ENCODE data around the gene LRCH1.

Gene LRCH1

DNA sequence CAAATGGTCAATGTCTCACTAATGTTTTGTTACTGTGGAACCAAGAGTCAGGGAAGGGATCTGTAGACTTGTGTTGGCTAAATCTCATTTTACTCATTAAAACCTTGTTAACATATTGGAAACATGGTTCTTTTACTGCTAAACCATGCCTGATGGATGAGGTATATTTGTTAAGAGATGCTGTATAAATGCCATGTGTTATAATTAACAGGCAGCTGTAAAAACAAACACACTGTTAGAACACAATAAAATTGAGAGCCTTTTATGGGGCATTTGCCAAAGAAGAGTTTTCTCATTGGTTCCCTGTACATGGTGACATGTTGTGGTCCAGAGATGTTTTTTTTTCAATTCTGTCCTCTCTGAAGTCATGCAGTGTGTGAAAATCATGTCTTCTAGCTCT lies 122.0 kb downstream of the LRCH1 start:
- TF ChIP-seq POLR2AphosphoS5 (IDR thresholded peaks at IDR 0.05; ENCODE audit: low read depth): no peak
- TF ChIP-seq, protein P1, sequence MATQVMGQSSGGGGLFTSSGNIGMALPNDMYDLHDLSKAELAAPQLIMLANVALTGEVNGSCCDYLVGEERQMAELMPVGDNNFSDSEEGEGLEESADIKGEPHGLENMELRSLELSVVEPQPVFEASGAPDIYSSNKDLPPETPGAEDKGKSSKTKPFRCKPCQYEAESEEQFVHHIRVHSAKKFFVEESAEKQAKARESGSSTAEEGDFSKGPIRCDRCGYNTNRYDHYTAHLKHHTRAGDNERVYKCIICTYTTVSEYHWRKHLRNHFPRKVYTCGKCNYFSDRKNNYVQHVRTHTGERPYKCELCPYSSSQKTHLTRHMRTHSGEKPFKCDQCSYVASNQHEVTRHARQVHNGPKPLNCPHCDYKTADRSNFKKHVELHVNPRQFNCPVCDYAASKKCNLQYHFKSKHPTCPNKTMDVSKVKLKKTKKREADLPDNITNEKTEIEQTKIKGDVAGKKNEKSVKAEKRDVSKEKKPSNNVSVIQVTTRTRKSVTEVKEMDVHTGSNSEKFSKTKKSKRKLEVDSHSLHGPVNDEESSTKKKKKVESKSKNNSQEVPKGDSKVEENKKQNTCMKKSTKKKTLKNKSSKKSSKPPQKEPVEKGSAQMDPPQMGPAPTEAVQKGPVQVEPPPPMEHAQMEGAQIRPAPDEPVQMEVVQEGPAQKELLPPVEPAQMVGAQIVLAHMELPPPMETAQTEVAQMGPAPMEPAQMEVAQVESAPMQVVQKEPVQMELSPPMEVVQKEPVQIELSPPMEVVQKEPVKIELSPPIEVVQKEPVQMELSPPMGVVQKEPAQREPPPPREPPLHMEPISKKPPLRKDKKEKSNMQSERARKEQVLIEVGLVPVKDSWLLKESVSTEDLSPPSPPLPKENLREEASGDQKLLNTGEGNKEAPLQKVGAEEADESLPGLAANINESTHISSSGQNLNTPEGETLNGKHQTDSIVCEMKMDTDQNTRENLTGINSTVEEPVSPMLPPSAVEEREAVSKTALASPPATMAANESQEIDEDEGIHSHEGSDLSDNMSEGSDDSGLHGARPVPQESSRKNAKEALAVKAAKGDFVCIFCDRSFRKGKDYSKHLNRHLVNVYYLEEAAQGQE (IDR thresholded peaks at IDR 0.05; ENCODE audit: insufficient replicate concordance, low read depth): no peak
- TF ChIP-seq SPI1 (IDR thresholded peaks at IDR 0.05; ENCODE audit: borderline replicate concordance, low read depth): no peak
- TF ChIP-seq GABPA (IDR thresholded peaks at IDR 0.05; ENCODE audit: low read depth): no peak
- TF ChIP-seq, protein P2, sequence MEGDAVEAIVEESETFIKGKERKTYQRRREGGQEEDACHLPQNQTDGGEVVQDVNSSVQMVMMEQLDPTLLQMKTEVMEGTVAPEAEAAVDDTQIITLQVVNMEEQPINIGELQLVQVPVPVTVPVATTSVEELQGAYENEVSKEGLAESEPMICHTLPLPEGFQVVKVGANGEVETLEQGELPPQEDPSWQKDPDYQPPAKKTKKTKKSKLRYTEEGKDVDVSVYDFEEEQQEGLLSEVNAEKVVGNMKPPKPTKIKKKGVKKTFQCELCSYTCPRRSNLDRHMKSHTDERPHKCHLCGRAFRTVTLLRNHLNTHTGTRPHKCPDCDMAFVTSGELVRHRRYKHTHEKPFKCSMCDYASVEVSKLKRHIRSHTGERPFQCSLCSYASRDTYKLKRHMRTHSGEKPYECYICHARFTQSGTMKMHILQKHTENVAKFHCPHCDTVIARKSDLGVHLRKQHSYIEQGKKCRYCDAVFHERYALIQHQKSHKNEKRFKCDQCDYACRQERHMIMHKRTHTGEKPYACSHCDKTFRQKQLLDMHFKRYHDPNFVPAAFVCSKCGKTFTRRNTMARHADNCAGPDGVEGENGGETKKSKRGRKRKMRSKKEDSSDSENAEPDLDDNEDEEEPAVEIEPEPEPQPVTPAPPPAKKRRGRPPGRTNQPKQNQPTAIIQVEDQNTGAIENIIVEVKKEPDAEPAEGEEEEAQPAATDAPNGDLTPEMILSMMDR (IDR thresholded peaks at IDR 0.05; ENCODE audit: insufficient read depth, low read length): no peak
- DNase-seq (ENCODE audit: low read depth in 1 of 2, low spot score in 1 of 2): no peak
- no peak overlapping the region for H3K4me3 ChIP-seq (replicated peaks; ENCODE audit: insufficient read depth, low read length)
- no peak overlapping the region for H3K27ac ChIP-seq (replicated peaks)
- no peaks in the 10 kb centered on the region for H3K27me3 ChIP-seq (ENCODE audit: insufficient read depth, poor library complexity, severe bottlenecking)

DNA sequence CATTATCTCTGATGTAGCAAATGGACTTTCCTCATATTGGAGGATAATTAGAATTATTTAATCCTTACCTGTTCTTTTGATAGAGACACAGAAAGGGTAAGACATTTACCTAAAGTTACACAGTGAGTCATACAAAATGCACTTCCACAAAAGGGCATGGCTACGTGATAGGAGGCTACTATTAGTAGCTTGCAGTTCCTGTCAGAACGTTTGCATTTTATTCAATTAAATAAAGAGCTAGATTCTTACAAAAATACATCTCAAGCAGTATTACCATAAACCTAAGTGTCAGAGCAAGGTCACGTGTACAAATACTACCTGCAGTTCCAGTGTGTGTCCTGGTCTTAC lies 123.4 kb downstream of the LRCH1 start:
- no peak overlapping the region for H3K4me3 ChIP-seq (replicated peaks; ENCODE audit: insufficient read depth, low read length)
- TF ChIP-seq, protein P1 (IDR thresholded peaks at IDR 0.05; ENCODE audit: insufficient replicate concordance, low read depth): no peak
- no peaks in the 10 kb centered on the region for H3K27me3 ChIP-seq (ENCODE audit: insufficient read depth, poor library complexity, severe bottlenecking)
- no peak overlapping the region for H3K27ac ChIP-seq (replicated peaks)
- DNase-seq (ENCODE audit: low read depth in 1 of 2, low spot score in 1 of 2): no peak

DNA sequence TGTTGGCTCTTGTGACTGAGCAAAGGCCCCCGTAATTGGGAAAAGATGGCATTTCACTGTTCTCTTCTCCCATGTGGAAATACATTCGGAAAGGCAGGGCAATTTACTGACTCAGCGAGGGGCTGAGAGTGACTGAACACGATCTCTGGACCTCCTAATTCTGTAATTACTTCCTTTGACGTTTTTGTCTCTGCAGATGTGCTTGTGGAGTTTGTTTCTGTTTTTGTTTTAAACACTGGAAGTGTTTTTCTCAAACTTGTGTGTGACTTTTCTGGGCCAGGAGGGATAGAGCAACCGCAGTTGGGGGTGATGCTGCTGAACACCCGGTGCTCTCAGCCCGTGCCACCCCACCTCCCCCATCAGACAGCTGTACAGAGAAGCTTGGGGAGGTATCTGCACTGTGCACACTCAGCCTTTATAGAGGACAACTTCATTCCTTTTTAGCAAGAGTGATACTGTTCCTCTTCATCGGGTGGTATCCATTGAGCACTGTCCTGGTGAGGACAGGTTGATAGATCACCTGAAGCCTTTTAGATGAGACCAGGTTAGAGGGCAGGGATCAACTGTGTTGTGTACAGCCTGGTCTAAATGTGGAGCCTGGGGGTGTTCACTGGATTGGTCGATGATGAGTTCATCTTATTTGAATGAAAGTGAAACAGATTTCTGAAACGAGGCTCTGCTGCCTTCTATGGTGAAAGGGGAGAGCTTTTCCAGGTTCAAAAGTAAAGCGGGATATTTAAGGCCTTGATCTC lies 126.6 kb downstream of the LRCH1 start:
- Histone ChIP-seq H3K27ac (replicated peaks) (no peak overlapping the region), H3K27me3 (ENCODE audit: insufficient read depth, poor library complexity, severe bottlenecking) (no peaks in the 10 kb centered on the region), H3K4me3 (replicated peaks; ENCODE audit: insufficient read depth, low read length) (no peak overlapping the region)
- DNase-seq (ENCODE audit: low read depth in 1 of 2, low spot score in 1 of 2): no peak
- no peak for TF ChIP-seq SPI1 (IDR thresholded peaks at IDR 0.05; ENCODE audit: borderline replicate concordance, low read depth)
- TF ChIP-seq GABPA (IDR thresholded peaks at IDR 0.05; ENCODE audit: low read depth): no peak
- TF ChIP-seq, protein P2 (IDR thresholded peaks at IDR 0.05; ENCODE audit: insufficient read depth, low read length): no peak
- TF ChIP-seq, protein P1 (IDR thresholded peaks at IDR 0.05; ENCODE audit: insufficient replicate concordance, low read depth): no peak
- no peak for TF ChIP-seq POLR2AphosphoS5 (IDR thresholded peaks at IDR 0.05; ENCODE audit: low read depth)

Data from HL-60 (cell line).